ENCODE results near the gene SSB. TPM values are rescaled to one million over a fixed set of nuclear protein-coding genes. Genes with fewer than 3 reads are reported as not detected.
"Not testable (repeated sequence)": the region's sequence is repeated elsewhere in the genome, so short reads cannot be mapped to it uniquely, and the experiment has no call there.

The SSB gene
- total RNA-seq, 1 experiment from 2014 or later, result 119 TPM

- intact Hi-C loops (cut with micrococcal nuclease; ENCODE audit: unreplicated experiment), result no loop called here
- TF ChIP-seq POLR2AphosphoS5 (IDR thresholded peaks at IDR 0.05; ENCODE audit: low read depth, low read length) (no peak), SIN3A (IDR thresholded peaks at IDR 0.05; ENCODE audit: borderline replicate concordance, insufficient read depth, low read depth, low read length) (no peak), TCF7L2 (IDR thresholded peaks at IDR 0.05; ENCODE audit: low read depth, low read length) (no peak)
- TF ChIP-seq, protein P1, sequence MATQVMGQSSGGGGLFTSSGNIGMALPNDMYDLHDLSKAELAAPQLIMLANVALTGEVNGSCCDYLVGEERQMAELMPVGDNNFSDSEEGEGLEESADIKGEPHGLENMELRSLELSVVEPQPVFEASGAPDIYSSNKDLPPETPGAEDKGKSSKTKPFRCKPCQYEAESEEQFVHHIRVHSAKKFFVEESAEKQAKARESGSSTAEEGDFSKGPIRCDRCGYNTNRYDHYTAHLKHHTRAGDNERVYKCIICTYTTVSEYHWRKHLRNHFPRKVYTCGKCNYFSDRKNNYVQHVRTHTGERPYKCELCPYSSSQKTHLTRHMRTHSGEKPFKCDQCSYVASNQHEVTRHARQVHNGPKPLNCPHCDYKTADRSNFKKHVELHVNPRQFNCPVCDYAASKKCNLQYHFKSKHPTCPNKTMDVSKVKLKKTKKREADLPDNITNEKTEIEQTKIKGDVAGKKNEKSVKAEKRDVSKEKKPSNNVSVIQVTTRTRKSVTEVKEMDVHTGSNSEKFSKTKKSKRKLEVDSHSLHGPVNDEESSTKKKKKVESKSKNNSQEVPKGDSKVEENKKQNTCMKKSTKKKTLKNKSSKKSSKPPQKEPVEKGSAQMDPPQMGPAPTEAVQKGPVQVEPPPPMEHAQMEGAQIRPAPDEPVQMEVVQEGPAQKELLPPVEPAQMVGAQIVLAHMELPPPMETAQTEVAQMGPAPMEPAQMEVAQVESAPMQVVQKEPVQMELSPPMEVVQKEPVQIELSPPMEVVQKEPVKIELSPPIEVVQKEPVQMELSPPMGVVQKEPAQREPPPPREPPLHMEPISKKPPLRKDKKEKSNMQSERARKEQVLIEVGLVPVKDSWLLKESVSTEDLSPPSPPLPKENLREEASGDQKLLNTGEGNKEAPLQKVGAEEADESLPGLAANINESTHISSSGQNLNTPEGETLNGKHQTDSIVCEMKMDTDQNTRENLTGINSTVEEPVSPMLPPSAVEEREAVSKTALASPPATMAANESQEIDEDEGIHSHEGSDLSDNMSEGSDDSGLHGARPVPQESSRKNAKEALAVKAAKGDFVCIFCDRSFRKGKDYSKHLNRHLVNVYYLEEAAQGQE (IDR thresholded peaks at IDR 0.05; ENCODE audit: insufficient read depth in 1 of 2, low read depth in 2 of 2, low read length in 1 of 2), result no peak
- TF ChIP-seq, protein P2, sequence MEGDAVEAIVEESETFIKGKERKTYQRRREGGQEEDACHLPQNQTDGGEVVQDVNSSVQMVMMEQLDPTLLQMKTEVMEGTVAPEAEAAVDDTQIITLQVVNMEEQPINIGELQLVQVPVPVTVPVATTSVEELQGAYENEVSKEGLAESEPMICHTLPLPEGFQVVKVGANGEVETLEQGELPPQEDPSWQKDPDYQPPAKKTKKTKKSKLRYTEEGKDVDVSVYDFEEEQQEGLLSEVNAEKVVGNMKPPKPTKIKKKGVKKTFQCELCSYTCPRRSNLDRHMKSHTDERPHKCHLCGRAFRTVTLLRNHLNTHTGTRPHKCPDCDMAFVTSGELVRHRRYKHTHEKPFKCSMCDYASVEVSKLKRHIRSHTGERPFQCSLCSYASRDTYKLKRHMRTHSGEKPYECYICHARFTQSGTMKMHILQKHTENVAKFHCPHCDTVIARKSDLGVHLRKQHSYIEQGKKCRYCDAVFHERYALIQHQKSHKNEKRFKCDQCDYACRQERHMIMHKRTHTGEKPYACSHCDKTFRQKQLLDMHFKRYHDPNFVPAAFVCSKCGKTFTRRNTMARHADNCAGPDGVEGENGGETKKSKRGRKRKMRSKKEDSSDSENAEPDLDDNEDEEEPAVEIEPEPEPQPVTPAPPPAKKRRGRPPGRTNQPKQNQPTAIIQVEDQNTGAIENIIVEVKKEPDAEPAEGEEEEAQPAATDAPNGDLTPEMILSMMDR (IDR thresholded peaks at IDR 0.05), result no peak
- ATAC-seq (peak; percentile 56; the same call in 1 of the 2 replicates), DNase-seq (ENCODE audit: low read depth, low spot score) (no peak)
- BruUV-seq (replicated peaks), result no TSS peak
- H3K27me3 ChIP-seq (ENCODE audit: control insufficient read depth, insufficient read depth, low read length), result no peaks in the 10 kb centered on the region
- CTCF ChIA-PET, result no interaction called here
- no peak overlapping the region for H3K27ac ChIP-seq (ENCODE audit: low read length)
- H3K9me3 ChIP-seq (ENCODE audit: control insufficient read depth, insufficient read depth, low read depth, low read length), result no peaks in the 10 kb centered on the region
- in situ Hi-C loops (cut with HindIII; ENCODE audit: low pct_unique_long_range_greater_than_20kb, low sequenced_read_pairs), result no loop called here
- H3K4me3 ChIP-seq (ENCODE audit: low read depth in 2 of 2, low read length in 2 of 2), result no peak overlapping the region
- H3K36me3 ChIP-seq (ENCODE audit: control insufficient read depth, insufficient read depth, low read length), result no peaks in the 10 kb centered on the region; the same call in 1 of the 2 replicates
- H3K4me1 ChIP-seq (ENCODE audit: control insufficient read depth, insufficient read depth, low read length), result no peaks in the 10 kb centered on the region; the same call in 1 of the 2 replicates
- POLR2A ChIA-PET, result no interaction called here
These were observed 41.5 kb downstream of the SSB start for GRCh38 chr2:169839954-169840746.

DNA sequence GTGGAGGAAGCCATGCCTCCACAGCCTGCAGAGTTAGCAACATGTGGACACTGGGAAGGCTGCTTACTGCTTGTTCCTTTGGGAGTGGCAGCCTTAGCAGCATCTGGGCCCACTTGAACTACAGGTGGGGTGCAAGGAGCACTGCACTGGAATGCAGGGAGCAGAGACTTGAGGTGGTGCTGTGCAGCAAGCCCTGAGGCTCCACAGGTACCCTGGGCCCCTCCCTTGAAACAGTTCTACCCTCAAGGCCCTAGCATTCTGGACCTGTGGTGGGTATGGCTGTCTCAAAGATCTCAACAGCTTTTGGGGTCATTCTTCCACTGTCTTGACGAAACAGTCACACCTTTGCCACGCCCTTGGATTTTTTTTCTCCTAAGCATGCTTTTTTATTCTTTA lies 42.1 kb downstream of the SSB start:
- ChIA-PET POLR2A (no interaction called here), CTCF (no interaction called here)
- intact Hi-C loops (cut with micrococcal nuclease; ENCODE audit: unreplicated experiment) (no loop called here), in situ Hi-C loops (cut with HindIII; ENCODE audit: low pct_unique_long_range_greater_than_20kb, low sequenced_read_pairs) (no loop called here)
- TF ChIP-seq POLR2AphosphoS5 (IDR thresholded peaks at IDR 0.05; ENCODE audit: low read depth, low read length) (no peak), SIN3A (IDR thresholded peaks at IDR 0.05; ENCODE audit: borderline replicate concordance, insufficient read depth, low read depth, low read length) (no peak)
- no peaks in the 10 kb centered on the region; the same call in 1 of the 2 replicates for H3K4me1 ChIP-seq (ENCODE audit: control insufficient read depth, insufficient read depth, low read length)
- ATAC-seq, result no peak
- BruUV-seq (replicated peaks), result no TSS peak
- H3K27ac ChIP-seq (ENCODE audit: low read length), result no peak overlapping the region
- no peaks in the 10 kb centered on the region; the same call in 1 of the 2 replicates for H3K36me3 ChIP-seq (ENCODE audit: control insufficient read depth, insufficient read depth, low read length)
- no peaks in the 10 kb centered on the region for H3K9me3 ChIP-seq (ENCODE audit: control insufficient read depth, insufficient read depth, low read depth, low read length)
- H3K27me3 ChIP-seq (ENCODE audit: control insufficient read depth, insufficient read depth, low read length), result no peaks in the 10 kb centered on the region
- H3K4me3 ChIP-seq (ENCODE audit: low read depth in 2 of 2, low read length in 2 of 2), result no peak overlapping the region
- DNase-seq (ENCODE audit: low read depth, low spot score), result no peak

- H3K27ac ChIP-seq (ENCODE audit: low read length); in situ Hi-C loops (cut with HindIII; ENCODE audit: low pct_unique_long_range_greater_than_20kb, low sequenced_read_pairs); ATAC-seq; CTCF ChIA-PET; H3K4me3 ChIP-seq (ENCODE audit: low read depth in 2 of 2, low read length in 2 of 2); BruUV-seq (replicated peaks); H3K36me3 ChIP-seq (ENCODE audit: control insufficient read depth, insufficient read depth, low read length); H3K27me3 ChIP-seq (ENCODE audit: control insufficient read depth, insufficient read depth, low read length); POLR2A ChIA-PET; H3K9me3 ChIP-seq (ENCODE audit: control insufficient read depth, insufficient read depth, low read depth, low read length); DNase-seq (ENCODE audit: low read depth, low spot score); intact Hi-C loops (cut with micrococcal nuclease; ENCODE audit: unreplicated experiment); H3K4me1 ChIP-seq (ENCODE audit: control insufficient read depth, insufficient read depth, low read length): not testable (repeated sequence)
These were observed 43.0 kb downstream of the SSB start for GRCh38 chr2:169841625-169842024.
